Activated CD8-positive, alpha-beta memory T cell treated with anti-CD3 and anti-CD28 coated beads for 4 hours (primary cell): ENCODE results near the gene ZMYND15.

Source experiments
- DNase-seq, 2 donors: peaks; one replicate each; pipeline ENCODE4 v3.0.0-alpha.2; 2020; ENCODE audit warnings: low read depth in 2 of 2

Gene ZMYND15

DNA sequence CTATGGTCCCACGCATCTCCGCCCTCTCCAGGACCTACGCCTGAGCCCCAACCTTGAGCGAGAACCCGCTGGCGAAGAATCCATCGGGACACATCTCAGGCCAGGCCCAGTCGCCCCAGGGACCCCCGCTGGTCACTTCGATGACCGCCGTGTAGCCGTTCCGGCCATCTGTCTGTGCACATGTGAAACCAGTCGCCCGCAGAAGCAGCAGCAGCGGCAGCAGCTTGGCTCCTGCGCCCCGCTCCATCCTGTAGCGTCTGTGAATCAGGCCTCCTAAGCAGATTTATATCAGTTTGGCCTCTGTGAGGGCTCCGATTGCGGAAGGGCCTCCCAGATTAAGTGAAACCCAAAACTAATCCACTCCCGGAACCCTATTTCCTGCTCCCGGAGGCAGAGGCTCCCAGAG, 46.5 kb downstream of the ZMYND15 start, which contains the start of gene VMO1:
VMO1 (minus strand) TSS at position 259 of the 406 bp plus-strand sequence; CDS start at position 247, 12 bp downstream.
- DNase-seq: no peak

DNA sequence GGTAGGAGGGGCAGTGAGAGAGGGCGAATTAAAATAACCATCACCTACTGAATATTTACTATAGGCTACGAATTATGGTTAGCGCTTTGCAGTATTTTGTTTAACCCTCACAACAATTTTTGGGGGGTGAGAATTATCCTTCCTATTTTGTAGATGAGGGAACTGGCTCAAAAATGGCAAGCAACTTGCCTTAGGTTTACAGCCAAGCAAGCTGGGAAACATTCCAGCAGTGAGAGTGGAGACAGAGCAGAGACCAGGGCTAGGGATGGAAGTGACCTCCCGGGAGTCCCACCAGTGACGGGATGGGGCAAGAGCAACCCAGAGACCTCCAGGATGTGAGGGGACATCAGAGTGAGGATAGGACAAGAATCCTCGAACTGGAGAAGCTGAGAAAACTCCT, 46.9 kb downstream of the ZMYND15 start:
- no peak for DNase-seq

DNA sequence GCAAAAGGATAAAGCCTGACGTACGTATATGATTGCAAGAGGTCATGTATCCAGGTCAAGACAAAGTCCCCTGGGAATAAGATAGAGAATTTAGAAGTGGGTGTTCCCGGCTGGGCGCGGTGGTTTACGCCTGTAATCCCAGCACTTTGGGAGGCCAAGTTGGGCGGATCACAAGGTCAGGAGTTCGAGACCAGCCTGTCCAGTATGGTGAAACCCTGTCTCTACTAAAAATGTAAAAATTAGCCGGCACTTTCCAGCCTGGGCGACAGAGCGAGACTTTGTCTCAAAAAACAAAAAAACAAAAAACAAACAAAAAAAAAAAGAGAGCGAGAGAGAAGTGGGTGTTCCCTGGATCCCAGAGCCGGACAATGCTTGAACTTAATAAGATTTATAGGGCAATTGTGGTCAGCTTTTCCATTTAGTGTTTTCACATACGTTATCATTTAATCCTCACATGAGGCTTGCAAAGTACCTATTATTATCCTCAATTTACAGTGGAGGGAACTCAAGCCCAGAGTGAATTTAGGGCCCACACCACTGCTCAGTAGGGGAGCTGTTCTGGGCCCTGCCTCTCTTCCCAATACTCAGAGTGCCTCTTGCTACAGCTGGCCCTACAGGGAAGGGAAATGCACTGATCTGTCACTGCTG, 48.6 kb downstream of the ZMYND15 start:
- DNase-seq: no peak

DNA sequence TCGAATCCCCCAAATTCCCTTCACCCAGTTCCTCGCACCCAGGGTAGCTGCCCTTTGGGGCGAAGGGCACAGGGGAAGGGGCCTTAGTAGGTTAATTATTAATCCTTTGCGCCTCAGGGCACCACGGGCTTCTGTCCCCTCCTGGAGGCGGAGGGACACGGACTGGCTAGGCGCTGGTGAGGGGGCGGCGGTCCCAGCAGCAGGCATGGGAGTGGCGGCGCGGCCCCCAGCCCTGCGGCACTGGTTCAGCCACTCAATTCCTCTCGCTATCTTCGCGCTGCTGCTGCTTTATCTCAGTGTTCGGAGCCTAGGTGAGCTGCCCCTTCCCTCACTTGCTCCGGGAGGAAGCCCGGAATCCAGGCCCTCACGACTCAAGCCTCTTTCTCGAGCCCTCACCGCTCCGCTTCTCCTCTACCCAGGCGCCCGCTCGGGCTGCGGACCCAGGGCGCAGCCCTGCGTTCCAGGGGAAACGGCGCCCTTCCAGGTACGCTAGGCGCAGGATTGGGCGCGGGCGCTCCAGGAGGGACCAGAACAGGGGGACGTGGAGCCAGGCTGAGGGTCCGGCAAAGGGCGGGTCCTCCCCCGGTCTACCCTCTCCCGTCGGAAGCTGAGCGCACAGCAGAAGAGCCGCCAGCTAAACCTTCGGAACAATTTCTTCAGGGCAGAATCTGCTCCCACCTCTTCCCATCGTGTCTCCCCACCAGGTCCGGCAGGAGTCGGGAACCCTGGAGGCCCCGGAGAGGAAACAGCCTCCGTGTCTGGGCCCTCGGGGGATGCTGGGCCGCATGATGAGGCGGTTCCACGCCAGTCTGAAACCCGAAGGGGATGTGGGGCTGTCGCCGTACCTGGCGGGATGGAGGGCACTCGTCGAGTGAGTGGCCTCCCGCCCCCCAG, 49.4 kb downstream of the ZMYND15 start, which contains the start of gene GLTPD2:
GLTPD2 (plus strand) TSS at position 158 of the 894 bp plus-strand sequence; CDS start at position 206, 48 bp downstream.
- DNase-seq: no peak

DNA sequence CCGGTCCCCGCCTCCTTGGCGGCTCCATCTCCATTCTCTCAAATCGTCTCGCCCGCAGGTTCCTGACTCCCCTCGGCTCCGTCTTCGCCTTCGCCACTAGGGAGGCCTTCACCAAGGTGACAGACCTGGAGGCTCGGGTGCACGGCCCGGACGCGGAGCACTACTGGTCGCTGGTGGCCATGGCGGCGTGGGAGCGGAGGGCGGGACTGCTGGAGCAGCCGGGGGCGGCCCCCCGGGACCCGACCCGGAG, 50.0 kb downstream of the ZMYND15 start:
- no peak for DNase-seq

DNA sequence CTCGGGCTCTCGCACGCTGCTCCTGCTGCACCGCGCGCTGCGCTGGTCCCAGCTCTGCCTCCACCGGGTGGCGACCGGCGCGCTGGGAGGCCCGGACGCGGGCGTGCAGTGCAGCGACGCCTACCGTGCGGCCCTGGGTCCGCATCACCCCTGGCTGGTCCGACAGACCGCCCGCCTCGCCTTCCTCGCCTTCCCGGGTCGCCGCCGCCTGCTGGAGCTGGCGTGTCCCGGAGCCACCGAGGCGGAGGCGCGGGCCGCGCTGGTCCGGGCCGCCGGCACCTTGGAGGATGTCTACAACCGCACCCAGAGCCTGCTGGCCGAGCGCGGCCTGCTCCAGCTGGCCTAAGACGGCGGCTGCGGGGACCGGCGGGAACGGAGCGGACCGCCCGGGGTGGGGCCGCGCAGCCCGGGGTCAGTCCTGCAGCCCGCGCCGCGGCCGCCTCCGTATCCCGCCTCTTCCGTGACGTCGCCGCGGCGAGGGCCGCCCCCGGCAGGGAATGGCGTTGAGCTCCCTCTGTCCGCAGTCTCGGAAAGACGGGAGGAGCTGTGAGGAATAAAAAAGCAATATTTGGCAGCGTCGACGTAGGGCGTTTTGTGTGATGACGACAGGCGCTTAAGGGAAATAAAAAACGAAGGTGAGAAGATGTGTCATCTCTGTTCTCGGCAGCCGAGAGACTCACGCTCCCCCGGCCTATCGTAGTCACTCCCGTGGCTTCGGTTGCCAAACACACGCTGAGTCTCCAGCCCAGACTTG, 50.5 kb downstream of the ZMYND15 start:
- DNase-seq: peak; percentile 63 to 65

DNA sequence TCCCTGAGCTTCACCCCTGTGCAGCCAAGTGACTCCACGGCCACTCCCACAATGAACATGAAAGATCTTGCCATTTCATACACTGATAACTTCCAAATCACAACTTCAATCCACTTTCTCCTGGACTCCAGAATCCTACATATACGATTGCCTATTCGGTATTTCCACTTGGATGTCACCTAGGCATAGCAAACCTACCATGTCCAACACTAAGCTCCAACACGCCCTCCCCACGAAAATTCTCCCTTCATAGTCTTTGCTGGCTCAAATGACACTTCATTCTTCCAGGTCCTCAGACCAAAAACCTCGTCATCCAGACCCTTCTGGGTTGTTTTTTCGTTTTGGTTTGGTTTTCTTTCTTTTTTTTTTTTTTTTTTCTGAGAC, 51.1 kb downstream of the ZMYND15 start:
- DNase-seq: no peak

DNA sequence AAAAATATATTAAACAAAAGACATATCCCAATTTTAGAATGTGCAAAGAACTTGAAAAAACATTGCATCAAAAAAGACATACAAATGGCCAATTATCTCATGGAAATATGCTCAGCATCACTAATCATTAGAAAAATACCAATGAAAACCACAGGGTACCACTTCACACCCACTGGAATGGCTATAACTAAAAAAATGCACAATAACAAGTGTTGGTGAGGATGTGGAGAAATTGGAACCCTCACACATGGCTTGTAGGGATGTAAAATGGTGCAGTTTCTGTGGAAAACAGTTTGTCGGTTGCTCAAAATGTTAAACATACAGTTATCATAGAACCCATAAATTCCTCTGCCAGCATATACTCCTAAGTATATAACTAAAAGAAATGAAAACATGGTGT, 55.5 kb downstream of the ZMYND15 start:
- DNase-seq: no peak
